HG03520 (cell line): ENCODE measurements around the gene NCLN.
"Not testable (repeated sequence)": the region's sequence is repeated elsewhere in the genome, so short reads cannot be mapped to it uniquely, and the experiment has no call there.

ENCODE experiments used
- ATAC-seq: cut with Tn5 transposase; IDR thresholded peaks from one replicate; pipeline ENCODE4 v1.9.1; 2021; ENCODE audit warnings: mild to moderate bottlenecking, moderate library complexity; ENCODE audit not compliant: unreplicated experiment

Gene NCLN

GRCh38 chr19:3179739-3180293 lies 5.9 kb upstream of the NCLN start:
- no peak for ATAC-seq

- ATAC-seq: no peak
Measured at GRCh38 chr19:3183721-3184641, 1.7 kb upstream of the NCLN start.

- no peak for ATAC-seq
Measured at GRCh38 chr19:3184847-3185460, 776 bp upstream of the NCLN start.

DNA sequence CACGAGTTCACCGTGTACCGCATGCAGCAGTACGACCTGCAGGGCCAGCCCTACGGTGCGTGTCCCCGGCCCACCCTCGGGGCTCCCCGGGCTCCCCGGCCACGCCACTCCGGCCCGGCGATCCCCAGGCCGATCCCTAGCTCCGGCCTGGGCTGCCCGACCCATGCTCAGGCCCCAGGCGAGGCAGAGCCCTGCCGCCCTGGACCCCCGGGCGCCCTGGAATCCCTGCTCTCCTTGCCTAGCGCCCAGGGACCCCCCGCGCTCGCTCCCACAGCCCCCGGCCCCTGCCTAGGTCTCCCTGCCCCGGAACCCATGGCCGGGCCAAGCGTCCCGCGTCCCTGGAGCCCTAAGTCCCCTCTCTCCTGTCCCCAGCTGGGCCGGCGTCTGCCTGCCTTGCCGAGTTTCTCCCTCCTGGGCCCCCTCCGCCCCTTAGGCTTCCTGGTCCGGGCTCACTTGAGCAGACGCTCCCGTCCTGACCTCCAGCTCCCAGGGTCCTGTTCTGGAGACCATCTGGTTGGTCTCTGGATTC lies 494 bp downstream of the NCLN start:
- ATAC-seq: peak; percentile 18

GRCh38 chr19:3186891-3187661 lies 1.3 kb downstream of the NCLN start:
- ATAC-seq: no peak

DNA sequence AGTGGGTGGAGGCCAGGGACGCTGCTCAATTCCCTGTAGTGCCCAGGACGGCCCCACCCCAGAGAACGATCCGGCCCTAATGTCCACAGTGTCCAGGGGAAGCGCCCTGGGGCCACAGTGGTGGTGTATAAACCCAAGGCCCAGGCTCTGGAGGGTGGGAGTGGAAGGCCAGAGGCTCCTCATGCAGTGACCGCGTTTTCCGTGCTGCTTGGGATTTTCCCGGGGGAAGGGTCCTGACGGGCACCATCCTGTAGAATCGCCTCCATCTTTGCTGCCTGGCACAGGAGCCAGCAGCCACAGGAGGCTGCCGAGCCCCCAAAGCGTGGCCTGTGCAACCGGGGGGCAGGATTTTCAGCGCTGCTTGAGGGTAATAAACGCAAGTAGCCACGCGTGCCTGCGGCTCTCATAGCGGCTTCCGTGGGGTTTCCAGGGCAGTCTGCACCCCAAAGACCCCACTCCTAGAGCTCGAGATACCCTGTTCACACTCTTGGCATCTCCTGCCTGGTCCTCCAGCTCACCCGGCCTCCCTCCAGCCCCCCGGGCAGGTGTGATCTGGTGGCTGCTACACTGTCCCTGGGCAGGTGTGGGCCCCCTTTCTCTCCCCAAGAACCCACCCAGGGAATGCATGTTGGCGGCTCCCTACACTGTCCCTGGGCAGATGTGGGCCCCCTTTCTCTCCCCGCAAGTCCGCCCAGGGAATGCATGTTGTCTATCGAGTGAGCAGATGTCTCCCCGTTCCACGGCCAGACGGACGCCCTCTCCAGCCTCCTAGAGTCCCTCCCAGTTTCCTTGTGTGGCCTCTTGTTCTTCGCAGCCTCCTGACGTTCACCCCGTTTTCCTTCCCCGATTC lies 2.2 kb downstream of the NCLN start:
- ATAC-seq: no peak

DNA sequence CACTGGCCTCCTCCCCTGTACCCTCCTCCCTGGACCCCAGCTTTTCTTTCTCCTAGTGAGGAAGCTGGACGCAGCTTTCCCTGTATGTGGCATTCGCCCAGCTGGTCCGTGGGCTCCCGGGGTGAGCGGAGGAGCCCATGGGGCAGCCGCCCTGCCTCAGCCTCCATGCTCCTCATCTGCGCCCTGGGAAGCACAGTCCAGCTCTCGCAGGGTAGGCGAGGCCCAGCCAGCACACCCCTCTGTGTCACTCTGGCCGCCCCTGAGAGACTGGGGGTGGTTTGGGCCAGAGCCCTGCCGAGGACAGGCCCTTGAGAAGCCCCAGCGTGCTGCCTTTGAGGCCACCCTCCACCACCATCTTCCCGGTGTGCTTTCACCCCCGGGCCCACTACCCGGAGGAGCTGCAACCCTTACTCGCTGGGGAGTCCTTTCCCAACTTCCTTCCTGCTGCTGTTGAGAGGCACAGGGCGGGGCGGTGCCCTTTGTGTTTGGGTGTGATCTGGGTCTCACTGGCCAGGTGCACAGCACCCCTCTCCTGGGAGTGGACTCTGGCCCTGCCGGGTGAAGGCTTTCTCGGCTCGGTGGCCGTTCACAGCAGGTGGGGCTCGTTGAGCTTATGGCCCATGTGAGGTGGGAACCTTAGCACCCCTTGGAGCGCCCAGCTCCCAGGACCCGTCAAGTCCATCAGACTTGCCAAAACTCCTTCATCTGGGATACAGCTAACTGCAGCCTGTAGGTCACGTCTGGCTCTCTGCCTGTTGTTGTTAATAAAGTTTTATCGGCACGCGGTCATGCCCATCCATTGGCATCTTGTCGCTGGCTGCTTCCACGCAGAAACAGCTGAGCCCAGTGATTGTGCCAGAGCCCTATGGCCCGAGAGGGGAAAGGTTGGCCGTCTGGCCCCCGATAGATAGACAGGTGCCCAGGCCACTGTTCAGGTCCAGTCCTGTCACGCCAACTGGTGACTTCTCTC lies 3.2 kb downstream of the NCLN start:
- no peak for ATAC-seq

- no peak for ATAC-seq
Measured at GRCh38 chr19:3189702-3190469, 4.2 kb downstream of the NCLN start.

- no peak for ATAC-seq
Measured at GRCh38 chr19:3190470-3190770, 4.7 kb downstream of the NCLN start.

- no peak for ATAC-seq
Measured at GRCh38 chr19:3190921-3191805, 5.4 kb downstream of the NCLN start.

DNA sequence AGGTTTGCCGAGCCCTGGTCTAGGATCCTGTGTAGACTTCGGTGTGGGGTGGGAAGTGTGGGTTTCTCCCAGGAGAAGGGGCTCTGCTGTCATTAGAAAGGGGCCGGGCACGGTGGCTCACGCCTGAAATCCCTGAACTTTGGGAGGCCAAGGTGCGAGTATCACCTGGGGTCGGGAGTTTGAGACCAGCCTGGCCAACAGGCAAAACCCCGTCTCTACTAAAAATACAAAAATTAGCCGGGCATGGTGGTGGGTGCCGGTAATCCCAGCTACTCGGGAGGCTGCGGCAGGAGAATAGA lies 6.0 kb downstream of the NCLN start:
- not testable (repeated sequence) for ATAC-seq

DNA sequence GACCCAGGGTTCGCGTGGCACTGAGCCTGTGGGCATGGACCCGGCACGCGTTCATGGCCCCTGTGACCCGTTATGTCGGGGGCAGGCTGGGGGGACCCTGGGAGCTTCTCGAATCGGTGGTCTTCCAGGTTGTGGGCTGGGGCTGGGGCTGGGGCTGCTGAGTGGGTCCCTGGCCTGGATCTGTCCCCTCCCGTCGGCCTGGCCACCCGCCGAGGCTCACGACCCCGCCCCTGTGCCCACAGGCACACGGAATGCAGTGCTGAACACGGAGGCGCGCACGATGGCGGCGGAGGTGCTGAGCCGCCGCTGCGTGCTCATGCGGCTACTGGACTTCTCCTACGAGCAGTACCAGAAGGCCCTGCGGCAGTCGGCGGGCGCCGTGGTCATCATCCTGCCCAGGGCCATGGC lies 6.5 kb downstream of the NCLN start:
- no peak for ATAC-seq

- ATAC-seq: no peak
Measured at GRCh38 chr19:3192684-3193083, 7.0 kb downstream of the NCLN start.

- ATAC-seq: no peak
Measured at GRCh38 chr19:3193256-3194105, 7.8 kb downstream of the NCLN start.

GRCh38 chr19:3194106-3195087 lies 8.7 kb downstream of the NCLN start:
- ATAC-seq: no peak
